GM19351 (cell line): ENCODE results near the gene STARD13.

ENCODE experiments used
- ATAC-seq: cut with Tn5 transposase; IDR thresholded peaks from one replicate; pipeline ENCODE4 v1.9.1; 2021; ENCODE audit warnings: mild to moderate bottlenecking, moderate library complexity; ENCODE audit not compliant: unreplicated experiment

The STARD13 gene

DNA sequence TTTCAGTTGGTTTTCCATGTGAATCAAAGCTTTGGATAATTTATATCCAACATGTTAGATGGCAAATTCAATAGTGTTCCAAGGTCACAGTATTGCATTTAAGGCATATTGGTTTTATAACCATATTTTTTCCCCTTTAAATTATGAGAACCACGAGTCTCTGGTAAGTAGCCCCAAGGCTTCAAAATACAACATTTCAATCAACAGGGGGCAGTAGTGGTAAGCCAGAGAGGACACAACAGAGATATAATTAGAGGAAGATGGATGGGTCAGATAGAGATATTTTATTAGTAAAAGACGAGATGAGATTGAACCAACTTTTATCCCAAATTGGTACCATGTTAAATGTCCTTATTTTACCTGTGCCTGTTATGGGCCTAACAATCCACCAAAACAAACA is 216.2 kb downstream of the STARD13 start:
- ATAC-seq, result no peak

- no peak for ATAC-seq
These were observed 219.2 kb downstream of the STARD13 start for GRCh38 chr13:33066329-33066728.

- no peak for ATAC-seq
These were observed 224.7 kb downstream of the STARD13 start for GRCh38 chr13:33060815-33061214.

DNA sequence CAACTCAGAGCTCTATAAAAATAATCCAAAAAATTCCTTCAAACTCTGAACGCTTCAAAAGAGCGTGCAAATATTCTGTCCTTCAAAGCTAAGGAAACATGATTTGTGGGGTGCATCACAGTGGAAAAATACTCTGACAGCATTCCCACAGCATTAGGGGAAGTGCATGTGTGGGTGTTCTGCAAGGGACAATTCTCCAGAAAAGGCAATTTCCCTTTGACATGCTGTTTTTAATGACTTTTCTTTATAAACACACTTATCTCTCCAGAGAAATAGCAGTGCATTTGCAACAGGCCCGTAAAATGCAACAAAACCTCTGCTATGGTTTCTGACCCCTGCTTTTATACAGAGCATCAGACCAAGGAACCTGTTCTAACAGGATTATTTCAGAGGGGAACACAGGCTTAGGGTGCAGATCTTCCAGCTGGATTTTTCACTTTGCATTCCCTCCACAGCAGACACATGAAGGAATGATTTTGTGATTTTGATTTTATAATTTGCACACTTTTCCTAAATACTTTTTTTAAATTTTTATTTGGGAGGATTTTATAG is 226.7 kb downstream of the STARD13 start:
- ATAC-seq, result no peak

DNA sequence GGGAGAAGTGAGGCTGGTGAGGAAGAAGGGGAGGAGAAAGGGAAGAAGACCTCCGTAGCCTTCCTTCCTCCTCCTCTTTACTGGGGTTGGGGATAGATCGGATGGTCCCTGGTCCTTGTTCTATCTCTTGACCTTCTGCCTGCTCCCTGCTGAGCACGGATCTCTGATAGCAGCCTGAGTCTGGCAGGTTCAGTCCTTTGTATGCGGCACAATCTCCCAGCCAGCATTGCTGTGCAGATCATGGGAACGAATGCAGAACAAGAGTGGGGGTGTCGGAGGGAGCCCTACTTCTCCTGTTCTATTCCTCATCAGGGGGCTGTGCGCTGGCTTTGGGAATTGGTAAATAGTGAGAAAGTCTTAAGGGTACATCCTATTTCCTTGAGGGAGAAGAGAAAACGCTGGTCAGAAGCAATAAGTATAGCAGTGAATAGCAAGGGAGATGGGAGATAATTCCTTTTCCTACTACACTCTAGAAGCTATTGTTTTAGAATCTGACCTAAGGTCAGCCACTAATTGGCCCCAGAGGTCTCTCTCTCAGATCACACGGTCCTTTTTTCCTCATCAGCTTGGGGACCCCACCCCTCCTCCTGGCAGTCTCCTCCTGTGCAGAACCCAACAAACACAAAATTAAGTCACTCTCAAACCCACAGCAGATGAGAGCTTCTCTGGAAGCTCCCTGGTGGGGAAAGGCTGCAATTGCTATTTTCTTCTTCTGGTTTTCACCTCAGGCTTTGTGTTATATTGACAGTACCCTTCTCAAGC is 228.4 kb downstream of the STARD13 start:
- peak; percentile 55 for ATAC-seq

DNA sequence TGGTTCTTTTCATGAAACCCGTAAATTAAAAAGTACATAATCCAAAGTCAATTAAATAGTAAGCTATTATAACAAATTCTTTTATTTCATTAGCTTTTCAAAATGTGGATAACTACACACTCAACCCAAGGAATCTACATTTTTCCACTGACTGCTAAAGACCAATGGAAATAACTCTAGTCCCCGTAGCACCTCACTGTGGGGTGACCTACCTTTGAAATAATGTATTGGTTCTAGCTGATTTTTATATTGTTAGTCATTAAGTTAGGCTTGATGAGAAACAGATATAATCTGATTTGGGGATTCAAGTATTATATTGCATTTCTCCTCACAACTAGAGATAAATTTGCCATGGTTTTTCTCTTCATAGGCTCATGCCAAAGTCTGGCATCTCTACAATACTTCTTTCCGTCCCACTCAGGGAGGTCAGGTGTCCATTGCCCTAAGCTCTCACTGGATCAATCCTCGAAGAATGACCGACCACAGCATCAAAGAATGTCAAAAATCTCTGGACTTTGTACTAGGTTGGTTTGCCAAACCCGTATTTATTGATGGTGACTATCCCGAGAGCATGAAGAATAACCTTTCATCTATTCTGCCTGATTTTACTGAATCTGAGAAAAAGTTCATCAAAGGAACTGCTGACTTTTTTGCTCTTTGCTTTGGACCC is 232.0 kb downstream of the STARD13 start:
- ATAC-seq, result no peak
